Esophagus squamous epithelium (tissue), 5 donors: ENCODE results near the gene SARNP. TPM values are rescaled to one million over a fixed set of nuclear protein-coding genes. Genes with fewer than 3 reads are reported as not detected.

Experiments used
- DNase-seq: peaks from one replicate; lab custom pipeline; 2025; lab: John Stamatoyannopoulos, UW
- H3K27ac ChIP-seq, 4 donors: fragments of 200-600 bp; sonication (generic); one replicate each; pipeline ENCODE4 v1.5.1; 2016 to 2019; ENCODE audit warnings: mild to moderate bottlenecking in 1 of 4
- H3K27me3 ChIP-seq, 4 donors: fragments of 200-600 bp; sonication (generic); 1 replicate in 3 of 4; 2 replicates in 1 of 4; pipeline versions ENCODE4 v1.5.1 to v1.6.0; 2017 to 2021; ENCODE audit warnings: antibody characterized with exemption in 1 of 4
- H3K36me3 ChIP-seq, 3 donors: fragments of 200-600 bp; sonication (generic); one replicate each; pipeline ENCODE4 v1.5.1; 2016 to 2019
- H3K4me1 ChIP-seq, 3 donors: fragments of 200-600 bp; sonication (generic); one replicate each; pipeline ENCODE4 v1.5.1; 2017 to 2019
- H3K4me3 ChIP-seq, 4 donors: fragments of 200-600 bp; sonication (generic); 1 replicate in 3 of 4; 2 replicates in 1 of 4; pipeline ENCODE4 v1.5.1; 2016 to 2019; ENCODE audit warnings: mild to moderate bottlenecking in 2 of 4, moderate library complexity in 1 of 4
- H3K9me3 ChIP-seq, 3 donors: fragments of 200-600 bp; sonication (generic); one replicate each; pipeline ENCODE4 v1.5.1; 2016 to 2019
- CTCF ChIP-seq, 6 experiments: fragments of 450-650 bp in 4 of 6; fragments of 200-600 bp in 2 of 6; sonication (generic) in 2 of 6; IDR thresholded peaks; one replicate each; pipeline ENCODE4 v1.5.1; 2016 to 2019; ENCODE audit warnings: antibody characterized with exemption in 6 of 6, mild to moderate bottlenecking in 4 of 6, moderate library complexity in 4 of 6
- POLR2A ChIP-seq, 4 donors: fragments of 450-650 bp; IDR thresholded peaks; one replicate each; pipeline ENCODE4 v1.6.1; 2017; ENCODE audit warnings: antibody characterized with exemption in 4 of 4, mild to moderate bottlenecking in 4 of 4, moderate library complexity in 3 of 4
- WGBS, 2 donors: methylation state at CpG; one replicate each; pipeline ENCODE4 v1.1.5; 2018; 5-methylcytosine and 5-hydroxymethylcytosine counted together
- intact Hi-C: fragments of 100-400 bp; cut with DNase I; formaldehyde crosslinking; loops from one replicate; pipeline ENCODE4 v1.15.0; 2022
- total RNA-seq, 4 donors: library from RNA; depleted of rRNA; stranded (reverse); fragments of >200 nt; gene quantifications; one replicate each; pipeline ENCODE4 v1.1.0, GENCODE V29; 2016
- donor health status: DM: yes; HTN: yes; CAD: no.

Gene SARNP
- total RNA-seq, 4 donors from 2014 or later, result 22.6 to 60.1 (median 53.7) TPM

DNA sequence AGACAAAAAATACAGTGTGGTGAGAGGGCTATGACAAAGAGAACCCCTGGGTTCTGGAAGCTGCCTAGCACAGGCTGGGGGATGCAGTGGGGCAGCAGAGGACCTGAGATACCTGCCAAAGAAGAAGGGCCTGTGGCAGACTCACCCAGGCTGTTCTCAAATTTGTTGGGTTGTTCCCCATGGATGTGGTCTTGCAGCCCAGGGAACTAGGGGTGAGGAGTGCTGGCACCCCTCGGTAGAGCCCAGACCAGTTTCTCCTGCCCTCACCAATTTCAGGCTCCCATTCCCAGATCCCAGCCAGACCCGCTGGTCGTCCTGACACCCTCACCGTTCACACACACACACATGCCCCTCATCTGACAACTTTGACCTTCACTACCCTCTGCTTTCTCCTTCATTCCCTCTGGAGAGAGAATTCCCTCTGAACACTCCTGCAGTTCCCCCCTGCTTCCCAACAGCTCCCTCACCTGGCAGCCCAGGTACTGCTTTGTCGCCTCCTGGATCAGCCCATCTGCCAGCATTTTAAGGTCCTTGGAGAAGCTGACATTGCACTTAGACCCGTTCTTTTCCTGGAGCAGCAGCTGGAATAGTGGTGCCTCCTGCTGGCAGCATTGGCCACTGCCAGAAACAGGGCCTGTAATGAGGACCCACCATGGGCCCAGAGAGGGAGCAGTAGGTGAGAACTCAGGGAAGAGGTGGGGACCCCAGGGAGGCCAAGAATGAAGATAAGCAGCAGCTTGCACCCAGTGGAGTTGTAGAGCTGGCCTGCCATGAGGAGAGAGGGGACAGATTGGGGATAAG lies 80.5 kb downstream of the SARNP start:
- no peak overlapping the region for H3K4me3 ChIP-seq
- intact Hi-C loops, result no loop called here
- peaks cover 15 to 41% (median 18%) of the 10 kb centered on the region in 3 donors for H3K4me1 ChIP-seq
- H3K27me3 ChIP-seq, result peaks cover 0 to 2% (median 0%) of the 10 kb centered on the region in 4 donors
- peak; percentile 56 to 87 (median 80) for TF ChIP-seq CTCF (IDR thresholded peaks at IDR 0.05)
- no peak for TF ChIP-seq POLR2A (IDR thresholded peaks at IDR 0.05)
- no peak for DNase-seq
- no peaks in the 10 kb centered on the region for H3K36me3 ChIP-seq
- 30 to 39% methylated on average over 5 of the region's 6 CpGs for WGBS, 2 donors
- peak overlapping the region in 3 of 4 donors; percentile 78 to 85 (median 84) for H3K27ac ChIP-seq
- no peaks in the 10 kb centered on the region for H3K9me3 ChIP-seq

- no peaks in the 10 kb centered on the region for H3K36me3 ChIP-seq
- intact Hi-C loops, result no loop called here
- H3K9me3 ChIP-seq, result no peaks in the 10 kb centered on the region
- H3K4me3 ChIP-seq, result no peak overlapping the region
- no peak for DNase-seq
- H3K27me3 ChIP-seq, result no peaks in the 10 kb centered on the region
- 50 to 58% methylated on average over 2 to 3 of the region's 3 CpGs for WGBS, 2 donors
- H3K4me1 ChIP-seq, result peaks cover 15 to 48% (median 18%) of the 10 kb centered on the region in 3 donors
- no peak overlapping the region for H3K27ac ChIP-seq
- TF ChIP-seq CTCF (IDR thresholded peaks at IDR 0.05) (no peak), POLR2A (IDR thresholded peaks at IDR 0.05) (no peak)
Measured at GRCh38 chr12:55736076-55736475, 81.4 kb downstream of the SARNP start.

GRCh38 chr12:55734595-55734994 lies 82.9 kb downstream of the SARNP start:
- Histone ChIP-seq H3K9me3 (no peaks in the 10 kb centered on the region), H3K4me3 (no peak overlapping the region), H3K36me3 (no peaks in the 10 kb centered on the region), H3K4me1 (peaks cover 22 to 63% (median 28%) of the 10 kb centered on the region in 3 donors), H3K27ac (no peak overlapping the region), H3K27me3 (no peaks in the 10 kb centered on the region)
- TF ChIP-seq CTCF (IDR thresholded peaks at IDR 0.05) (no peak), POLR2A (IDR thresholded peaks at IDR 0.05) (no peak)
- intact Hi-C loops, result no loop called here
- WGBS, 2 donors, result 90% methylated on average over 2 of the region's 3 CpGs; no CpG with 5 or more reads in 1 of the 2 donors
- no peak for DNase-seq

DNA sequence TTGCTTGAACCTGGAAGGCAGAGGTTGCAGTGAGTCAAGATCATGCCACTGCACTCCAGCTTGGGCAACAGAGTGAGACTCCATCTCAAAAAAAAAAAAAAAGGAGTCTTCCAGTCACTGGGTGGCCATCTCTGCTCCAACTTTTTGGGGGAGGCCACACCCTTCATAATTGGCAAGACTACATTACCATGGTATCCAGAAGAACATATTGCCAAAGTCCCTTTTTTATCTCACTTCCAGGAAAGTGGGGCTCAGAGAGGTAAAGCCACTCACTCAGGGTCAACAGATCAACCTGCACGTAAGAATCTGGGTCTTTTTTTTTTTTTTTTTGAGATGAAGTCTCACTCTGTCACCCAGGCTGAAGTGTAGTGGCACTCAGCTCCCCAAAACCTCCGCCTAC lies 83.7 kb downstream of the SARNP start:
- WGBS, 2 donors, result 82% methylated on average over 2 of the region's 2 CpGs
- no peaks in the 10 kb centered on the region for H3K36me3 ChIP-seq
- H3K27ac ChIP-seq, result no peak overlapping the region
- no peak for DNase-seq
- H3K4me1 ChIP-seq, result peaks cover 22 to 67% (median 28%) of the 10 kb centered on the region in 3 donors
- intact Hi-C loops, result no loop called here
- H3K9me3 ChIP-seq, result no peaks in the 10 kb centered on the region
- TF ChIP-seq CTCF (IDR thresholded peaks at IDR 0.05) (no peak), POLR2A (IDR thresholded peaks at IDR 0.05) (no peak)
- no peaks in the 10 kb centered on the region for H3K27me3 ChIP-seq
- H3K4me3 ChIP-seq, result no peak overlapping the region

- intact Hi-C loops, result no loop called here
- no peak overlapping the region for H3K4me3 ChIP-seq
Measured at GRCh38 chr12:55733021-55733555, 84.4 kb downstream of the SARNP start.

More at GRCh38 chr12:55733021-55733555, 84.4 kb downstream of the SARNP start:
- WGBS, 2 donors, result 83 to 87% methylated on average over 4 to 11 of the region's 14 CpGs
- no peak overlapping the region for H3K27ac ChIP-seq
- TF ChIP-seq POLR2A (IDR thresholded peaks at IDR 0.05) (no peak), CTCF (IDR thresholded peaks at IDR 0.05) (no peak)
- H3K9me3 ChIP-seq, result no peaks in the 10 kb centered on the region
- no peaks in the 10 kb centered on the region for H3K36me3 ChIP-seq
- H3K4me1 ChIP-seq, result peaks cover 19 to 61% (median 23%) of the 10 kb centered on the region in 3 donors
- no peak for DNase-seq
- no peaks in the 10 kb centered on the region for H3K27me3 ChIP-seq
